ENCODE results near the gene PHKG2.

DNA sequence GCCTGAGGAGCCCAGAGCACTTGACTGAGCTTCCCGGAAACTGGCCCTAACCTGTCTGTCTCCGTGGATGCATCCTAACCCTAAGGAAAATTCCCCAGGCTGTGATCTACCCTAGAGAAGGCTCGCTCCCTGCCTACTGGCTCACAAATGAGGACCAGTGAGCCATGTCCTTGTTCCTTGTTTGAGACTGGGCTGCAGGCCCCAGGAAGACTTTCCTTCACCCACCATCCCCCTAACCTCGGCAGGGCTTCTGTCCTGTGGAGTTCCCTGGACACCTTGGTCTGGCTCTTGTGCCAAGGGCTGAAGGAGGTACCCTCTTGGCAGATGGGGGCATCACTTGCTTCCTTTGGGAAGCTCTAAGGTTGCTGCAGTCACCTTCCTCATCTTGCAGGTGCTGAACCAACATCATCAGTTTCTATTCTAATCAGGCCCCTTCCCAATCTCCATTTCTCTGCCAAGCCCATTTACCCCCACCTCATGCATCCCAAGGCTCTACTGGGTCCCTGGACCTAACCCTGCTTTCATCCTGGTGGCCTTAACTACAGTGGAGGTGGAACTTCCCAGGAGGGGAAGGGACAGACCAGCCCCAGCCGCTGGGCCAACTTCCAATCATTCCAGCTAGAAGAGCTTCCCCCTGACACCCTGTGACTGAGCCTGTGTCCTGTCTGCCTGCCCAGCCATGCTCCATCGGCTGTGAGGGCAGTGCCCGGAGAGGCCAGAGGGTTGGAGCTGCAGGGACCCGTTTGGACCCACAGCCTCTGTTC, 26.3 kb downstream of the PHKG2 start:
- TF ChIP-seq, protein P1, sequence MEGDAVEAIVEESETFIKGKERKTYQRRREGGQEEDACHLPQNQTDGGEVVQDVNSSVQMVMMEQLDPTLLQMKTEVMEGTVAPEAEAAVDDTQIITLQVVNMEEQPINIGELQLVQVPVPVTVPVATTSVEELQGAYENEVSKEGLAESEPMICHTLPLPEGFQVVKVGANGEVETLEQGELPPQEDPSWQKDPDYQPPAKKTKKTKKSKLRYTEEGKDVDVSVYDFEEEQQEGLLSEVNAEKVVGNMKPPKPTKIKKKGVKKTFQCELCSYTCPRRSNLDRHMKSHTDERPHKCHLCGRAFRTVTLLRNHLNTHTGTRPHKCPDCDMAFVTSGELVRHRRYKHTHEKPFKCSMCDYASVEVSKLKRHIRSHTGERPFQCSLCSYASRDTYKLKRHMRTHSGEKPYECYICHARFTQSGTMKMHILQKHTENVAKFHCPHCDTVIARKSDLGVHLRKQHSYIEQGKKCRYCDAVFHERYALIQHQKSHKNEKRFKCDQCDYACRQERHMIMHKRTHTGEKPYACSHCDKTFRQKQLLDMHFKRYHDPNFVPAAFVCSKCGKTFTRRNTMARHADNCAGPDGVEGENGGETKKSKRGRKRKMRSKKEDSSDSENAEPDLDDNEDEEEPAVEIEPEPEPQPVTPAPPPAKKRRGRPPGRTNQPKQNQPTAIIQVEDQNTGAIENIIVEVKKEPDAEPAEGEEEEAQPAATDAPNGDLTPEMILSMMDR (IDR thresholded peaks at IDR 0.05): no peak
- TF ChIP-seq POLR2A (IDR thresholded peaks at IDR 0.05) (no peak), EP300 (IDR thresholded peaks at IDR 0.05) (no peak)

Data from ovary (tissue), 3 donors.